Right atrium auricular region (tissue), 2 donors: ENCODE data around the gene RAB3IL1. TPM values are rescaled to one million over a fixed set of nuclear protein-coding genes. Genes with fewer than 3 reads are reported as not detected.
A peak's percentile ranks its signal among the peaks of the same experiment; 100 is the strongest.

Experiments used
- DNase-seq: peaks from one replicate; pipeline ENCODE4 v3.0.0-alpha.2; 2019; ENCODE audit warnings: low spot score
- H3K27ac ChIP-seq, 2 donors: fragments of 200-600 bp; sonication (generic); 1 replicate in 1 of 2; 2 replicates in 1 of 2; pipeline ENCODE4 v1.5.1; 2016 to 2019
- H3K27me3 ChIP-seq, 2 donors: fragments of 200-600 bp; sonication (generic); one replicate each; pipeline versions ENCODE4 v1.5.1 to v1.6.0; 2017 to 2019
- H3K36me3 ChIP-seq: fragments of 200-600 bp; sonication (generic); one replicate; pipeline ENCODE4 v1.5.1; 2016
- H3K4me1 ChIP-seq, 2 donors: fragments of 200-600 bp; sonication (generic); one replicate each; pipeline versions ENCODE4 v1.5.1 to v1.6.0; 2017 to 2019
- H3K4me3 ChIP-seq, 2 donors: fragments of 200-600 bp; sonication (generic); 1 replicate in 1 of 2; 2 replicates in 1 of 2; pipeline ENCODE4 v1.5.1; 2017 to 2019; ENCODE audit warnings: mild to moderate bottlenecking in 1 of 2, moderate library complexity in 1 of 2
- H3K9me3 ChIP-seq, 2 donors: fragments of 200-600 bp; sonication (generic); one replicate each; pipeline ENCODE4 v1.5.1; 2019
- CTCF ChIP-seq, 2 donors: fragments of 200-600 bp; sonication (generic); IDR thresholded peaks; one replicate each; pipeline ENCODE4 v1.5.1; 2019; ENCODE audit warnings: antibody characterized with exemption in 2 of 2
- total RNA-seq, 2 donors: library from RNA; depleted of rRNA; stranded (reverse); fragments of >200 nt; gene quantifications; one replicate each; pipeline ENCODE4 v1.1.0, GENCODE V29; 2016

The RAB3IL1 gene
- total RNA-seq, 2 donors from 2014 or later, result 4.3 to 16.8 TPM

DNA sequence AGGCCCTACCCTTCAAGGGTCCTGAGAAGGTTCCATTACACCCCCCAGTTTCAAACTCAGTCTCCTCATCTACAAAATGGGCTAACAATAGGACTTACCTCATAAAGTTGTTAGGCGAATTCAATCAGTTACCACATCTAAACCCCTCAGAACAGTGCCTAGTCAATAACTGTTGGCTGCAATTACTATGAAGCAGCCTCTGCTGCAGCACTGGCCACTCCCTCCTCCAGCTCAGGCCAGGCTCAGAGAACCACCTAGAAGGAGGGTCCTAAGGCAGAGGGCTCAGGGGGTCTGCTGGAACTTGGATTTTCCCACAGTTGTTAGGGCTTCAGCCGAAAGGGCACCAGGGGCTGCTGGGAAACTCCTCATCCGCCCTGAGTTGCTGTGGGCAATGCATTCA, 30.7 kb downstream of the RAB3IL1 start:
- no peak for DNase-seq
- Histone ChIP-seq H3K27ac (peak overlapping the region; percentile 31 to 96), H3K9me3 (no peaks in the 10 kb centered on the region), H3K27me3 (no peaks in the 10 kb centered on the region), H3K36me3 (peaks cover 4% of the 10 kb centered on the region), H3K4me1 (peaks cover 0 to 74% of the 10 kb centered on the region in 2 donors), H3K4me3 (no peak overlapping the region)
- no peak for TF ChIP-seq CTCF (IDR thresholded peaks at IDR 0.05)

DNA sequence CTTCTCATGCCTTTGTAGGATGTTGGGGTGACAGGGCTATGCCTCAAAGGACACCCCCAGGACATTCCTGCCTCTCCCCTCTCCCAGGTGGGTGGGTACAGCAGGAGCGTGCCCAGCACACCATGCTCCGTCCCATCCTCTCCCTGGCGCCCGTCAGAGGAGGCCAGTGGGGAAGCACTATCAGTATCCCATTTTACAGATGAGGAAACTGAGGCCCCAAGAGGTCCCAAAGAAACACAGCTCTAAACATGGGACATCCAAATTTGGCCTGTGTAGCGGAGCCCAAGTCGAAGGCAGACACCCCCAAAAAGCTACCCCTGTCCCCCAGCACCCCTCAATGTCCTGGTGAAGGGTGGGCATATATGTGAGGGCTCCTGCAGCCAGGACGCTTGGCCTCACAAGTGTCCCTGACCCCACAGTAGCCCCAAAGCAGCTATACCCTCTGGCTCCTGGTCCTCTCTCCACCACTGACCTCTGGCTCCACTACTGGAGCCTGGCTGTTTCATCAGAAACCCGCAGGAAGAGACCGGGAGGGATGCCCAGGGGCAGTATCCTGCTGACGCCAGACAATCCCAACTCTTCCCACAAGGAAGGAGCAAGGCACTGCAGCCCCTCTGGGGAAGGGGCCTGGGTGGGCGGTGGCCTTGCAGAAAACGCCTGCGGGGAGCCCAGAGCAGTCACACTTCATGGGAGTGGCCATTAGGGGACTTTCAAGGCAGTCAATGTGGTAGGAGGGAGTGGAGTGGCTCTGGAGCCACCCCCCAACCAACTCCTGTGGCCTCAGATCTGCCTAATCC, 31.4 kb downstream of the RAB3IL1 start:
- no peaks in the 10 kb centered on the region for H3K27me3 ChIP-seq
- H3K4me1 ChIP-seq, result peaks cover 0 to 74% of the 10 kb centered on the region in 2 donors
- H3K27ac ChIP-seq, result peak overlapping the region; percentile 31 to 96
- no peak overlapping the region for H3K4me3 ChIP-seq
- no peak for TF ChIP-seq CTCF (IDR thresholded peaks at IDR 0.05)
- H3K36me3 ChIP-seq, result peaks cover 4% of the 10 kb centered on the region
- H3K9me3 ChIP-seq, result no peaks in the 10 kb centered on the region
- no peak for DNase-seq

- no peak for TF ChIP-seq CTCF (IDR thresholded peaks at IDR 0.05)
- Histone ChIP-seq H3K27ac (peak overlapping the region in 1 of 2 donors; percentile 23), H3K9me3 (no peaks in the 10 kb centered on the region), H3K4me3 (no peak overlapping the region), H3K27me3 (no peaks in the 10 kb centered on the region), H3K36me3 (peaks cover 4% of the 10 kb centered on the region), H3K4me1 (peaks cover 0 to 70% of the 10 kb centered on the region in 2 donors)
- no peak for DNase-seq
Observed at GRCh38 chr11:61885166-61885778, 32.1 kb downstream of the RAB3IL1 start.

- Histone ChIP-seq H3K27ac (no peak overlapping the region), H3K4me1 (peaks cover 0 to 59% of the 10 kb centered on the region in 2 donors), H3K4me3 (no peak overlapping the region), H3K27me3 (no peaks in the 10 kb centered on the region), H3K9me3 (no peaks in the 10 kb centered on the region), H3K36me3 (peaks cover 15% of the 10 kb centered on the region)
- TF ChIP-seq CTCF (IDR thresholded peaks at IDR 0.05), result no peak
- DNase-seq, result no peak
Observed at GRCh38 chr11:61883947-61884346, 33.4 kb downstream of the RAB3IL1 start.

- Histone ChIP-seq H3K4me3 (no peak overlapping the region), H3K27me3 (no peaks in the 10 kb centered on the region), H3K4me1 (peaks cover 0 to 53% of the 10 kb centered on the region in 2 donors), H3K27ac (no peak overlapping the region), H3K9me3 (no peaks in the 10 kb centered on the region), H3K36me3 (peaks cover 21% of the 10 kb centered on the region)
- DNase-seq, result no peak
- TF ChIP-seq CTCF (IDR thresholded peaks at IDR 0.05), result no peak
Observed at GRCh38 chr11:61883327-61883726, 34.0 kb downstream of the RAB3IL1 start.
